H1 (cell line): Measurements from ENCODE around the gene AKR1B1. TPM values are rescaled to one million over a fixed set of nuclear protein-coding genes. Genes with fewer than 3 reads are reported as not detected.

ENCODE experiments used
- CTCF ChIA-PET: fragments of 300-600 bp; sonication (Branson Sonifier 250); formaldehyde crosslinking; loops from one replicate; lab custom pipeline; 2021; ENCODE audit not compliant: partially characterized antibody; lab: Charles Lee
- POLR2A ChIA-PET: fragments of 300-600 bp; sonication (Branson Sonifier 250); formaldehyde crosslinking; loops from one replicate; lab custom pipeline; 2021; ENCODE audit warnings: inconsistent platforms; ENCODE audit not compliant: partially characterized antibody; lab: Charles Lee
- DNase-seq, 2 experiments: peaks; one replicate each; pipeline versions ENCODE4 v3.0.0 to v3.0.0-alpha.2; 2010 to 2022; ENCODE audit warnings: low spot score in 2 of 2, low read depth in 1 of 2, mixed read lengths in 1 of 2
- FAIRE-seq: peaks from 2 replicates; lab custom pipeline; 2011; peaks lifted over from hg19 to GRCh38; lab: Jason Lieb, UNC
- H2AFZ ChIP-seq: 2 replicates; pipeline ENCODE4 v1.8.1; 2012; ENCODE audit warnings: low read length, inconsistent platforms
- H2AK5ac ChIP-seq: 2 replicates; pipeline ENCODE4 v1.6.1; 2013; ENCODE audit warnings: low read depth, low read length
- H2BK120ac ChIP-seq: replicated peaks from 2 replicates; pipeline ENCODE3; 2013; ENCODE audit warnings: low read depth, low read length, inconsistent platforms
- H2BK12ac ChIP-seq: 2 replicates; pipeline ENCODE4 v1.6.1; 2013; ENCODE audit warnings: low read depth, low read length
- H2BK15ac ChIP-seq: 2 replicates; pipeline ENCODE4 v1.6.1; 2013; ENCODE audit warnings: low read length
- H2BK20ac ChIP-seq: 2 replicates; pipeline ENCODE4 v1.6.1; 2013; ENCODE audit warnings: low read length
- H2BK5ac ChIP-seq: 2 replicates; pipeline ENCODE4 v1.6.1; 2013; ENCODE audit warnings: low read depth, low read length
- H3K14ac ChIP-seq: 2 replicates; pipeline ENCODE4 v1.6.1; 2013; ENCODE audit warnings: inconsistent platforms; ENCODE audit not compliant: insufficient read length
- H3K18ac ChIP-seq: 2 replicates; pipeline ENCODE4 v1.6.1; 2013; ENCODE audit warnings: low read length; ENCODE audit errors: extremely low read depth
- H3K23ac ChIP-seq: 2 replicates; pipeline ENCODE4 v1.6.1; 2013; ENCODE audit warnings: inconsistent platforms; ENCODE audit not compliant: insufficient read length
- H3K23me2 ChIP-seq: 2 replicates; pipeline ENCODE4 v1.6.1; 2013; ENCODE audit warnings: low read depth, low read length
- H3K27ac ChIP-seq: 2 replicates; pipeline ENCODE4 v1.6.1; 2011; ENCODE audit warnings: low read depth, low read length, inconsistent platforms
- H3K27me3 ChIP-seq, 4 experiments: replicated peaks in 1 of 4; 1 replicate in 1 of 4; 2 replicates in 3 of 4; pipeline versions ENCODE4 v1.6.1 to v1.8.1; 2011 to 2013; ENCODE audit warnings: low read length in 3 of 4, mild to moderate bottlenecking in 3 of 4, inconsistent platforms in 2 of 4, mixed read lengths in 2 of 4, moderate library complexity in 1 of 4; ENCODE audit not compliant: control insufficient read depth in 3 of 4, insufficient read depth in 3 of 4; ENCODE audit errors: extremely low read depth in 1 of 4
- H3K36me3 ChIP-seq, 4 experiments: 2 replicates each; pipeline versions ENCODE4 v1.6.1 to v1.8.1; 2011 to 2013; ENCODE audit warnings: mild to moderate bottlenecking in 4 of 4, low read length in 3 of 4, moderate library complexity in 2 of 4, control low read depth in 1 of 4, inconsistent platforms in 1 of 4; ENCODE audit not compliant: insufficient read depth in 4 of 4, control insufficient read depth in 2 of 4
- H3K4ac ChIP-seq: replicated peaks from 2 replicates; pipeline ENCODE3; 2013; ENCODE audit warnings: low read length, low read depth, mixed read lengths, inconsistent platforms; ENCODE audit not compliant: insufficient read length
- H3K4me1 ChIP-seq, 4 experiments: replicated peaks in 1 of 4; 1 replicate in 1 of 4; 2 replicates in 3 of 4; pipeline versions ENCODE4 v1.6.1 to v1.8.1; 2011 to 2013; ENCODE audit warnings: low read length in 3 of 4, inconsistent platforms in 2 of 4, mixed read lengths in 1 of 4; ENCODE audit not compliant: insufficient read depth in 4 of 4, control insufficient read depth in 3 of 4
- H3K4me2 ChIP-seq, 2 experiments: 2 replicates each; pipeline versions ENCODE4 v1.6.1 to v1.8.1; 2011 to 2013; ENCODE audit warnings: low read depth in 2 of 2, low read length in 2 of 2, control low read depth in 1 of 2, inconsistent platforms in 1 of 2, mild to moderate bottlenecking in 1 of 2; ENCODE audit not compliant: insufficient read depth in 1 of 2
- H3K4me3 ChIP-seq, 4 experiments: fragments of 200-600, 300-600 bp in 1 of 4; sonication (generic), shearing (Covaris generic), sonication (Bioruptor Twin) in 1 of 4; 2 replicates each; pipeline versions ENCODE4 v1.5.1 to v1.8.1; 2011 to 2016; ENCODE audit warnings: low read length in 4 of 4, low read depth in 3 of 4, control low read depth in 2 of 4, inconsistent platforms in 2 of 4, mild to moderate bottlenecking in 2 of 4, mixed read lengths in 1 of 4, moderate library complexity in 1 of 4; ENCODE audit not compliant: insufficient read depth in 2 of 4; ENCODE audit errors: extremely low read depth in 1 of 4
- H3K56ac ChIP-seq: replicated peaks from 2 replicates; pipeline ENCODE3; 2013; ENCODE audit warnings: low read depth, mild to moderate bottlenecking, mixed read lengths, low read length, inconsistent platforms; ENCODE audit not compliant: insufficient read length
- H3K79me1 ChIP-seq: 2 replicates; pipeline ENCODE4 v1.6.1; 2013; ENCODE audit warnings: low read depth, low read length, control low read depth
- H3K79me2 ChIP-seq, 2 experiments: 2 replicates each; pipeline versions ENCODE4 v1.6.1 to v1.8.1; 2012 to 2013; ENCODE audit warnings: low read length in 2 of 2, mild to moderate bottlenecking in 2 of 2, inconsistent platforms in 1 of 2; ENCODE audit not compliant: insufficient read depth in 2 of 2, control insufficient read depth in 1 of 2
- H3K9ac ChIP-seq, 4 experiments: replicated peaks in 1 of 4; 1 replicate in 1 of 4; 2 replicates in 3 of 4; pipeline versions ENCODE4 v1.6.1 to v1.8.1; 2011 to 2013; ENCODE audit warnings: low read depth in 3 of 4, low read length in 3 of 4, control low read depth in 2 of 4, mild to moderate bottlenecking in 2 of 4, moderate library complexity in 2 of 4, inconsistent platforms in 1 of 4; ENCODE audit errors: extremely low read depth in 1 of 4
- H3K9me3 ChIP-seq, 2 experiments: 2 replicates each; pipeline versions ENCODE4 v1.6.1 to v1.8.1; 2012 to 2013; ENCODE audit warnings: mild to moderate bottlenecking in 2 of 2, moderate library complexity in 2 of 2, control low read depth in 1 of 2, inconsistent platforms in 1 of 2, low read depth in 1 of 2, low read length in 1 of 2, mixed read lengths in 1 of 2; ENCODE audit not compliant: insufficient read depth in 2 of 2
- H4K20me1 ChIP-seq, 2 experiments: replicated peaks in 1 of 2; 2 replicates each; pipeline versions ENCODE3 to v1.8.1; 2011 to 2013; ENCODE audit warnings: inconsistent platforms in 2 of 2, low read length in 2 of 2, mild to moderate bottlenecking in 1 of 2; ENCODE audit not compliant: insufficient read depth in 2 of 2, control insufficient read depth in 1 of 2
- H4K5ac ChIP-seq: 2 replicates; pipeline ENCODE4 v1.6.1; 2013; ENCODE audit warnings: low read length, low read depth, mixed read lengths, inconsistent platforms; ENCODE audit not compliant: insufficient read length
- H4K8ac ChIP-seq: 2 replicates; pipeline ENCODE4 v1.8.0; 2013; ENCODE audit warnings: mild to moderate bottlenecking, moderate library complexity, low read length, inconsistent platforms; ENCODE audit not compliant: insufficient read depth; ENCODE audit errors: extremely low read depth
- H4K91ac ChIP-seq: replicated peaks from 2 replicates; pipeline ENCODE3; 2013; ENCODE audit warnings: low read length, mixed read lengths, inconsistent platforms; ENCODE audit not compliant: insufficient read length
- JUND ChIP-seq: IDR thresholded peaks from 2 replicates; pipeline ENCODE4 v1.6.1; 2011; ENCODE audit warnings: mild to moderate bottlenecking, improper control_type of control experiment, low read length
- POLR2A ChIP-seq, 2 experiments: IDR thresholded peaks; 1 replicate in 1 of 2; 2 replicates in 1 of 2; pipeline ENCODE4 v1.6.1; 2011; ENCODE audit warnings: low read depth in 2 of 2, low read length in 2 of 2, mild to moderate bottlenecking in 2 of 2; ENCODE audit errors: control extremely low read depth in 1 of 2
- RAD21 ChIP-seq, 2 experiments: IDR thresholded peaks in 1 of 2; conservative IDR thresholded peaks in 1 of 2; 2 replicates each; pipeline ENCODE4 v1.6.1; 2011; ENCODE audit warnings: low read depth in 2 of 2, low read length in 2 of 2, improper control_type of control experiment in 1 of 2, inconsistent platforms in 1 of 2, mild to moderate bottlenecking in 1 of 2, moderate library complexity in 1 of 2
- RBBP5 ChIP-seq: IDR thresholded peaks from 2 replicates; pipeline ENCODE4 v1.7.1; 2012; ENCODE audit warnings: low read depth, mild to moderate bottlenecking, inconsistent platforms, low read length, moderate library complexity, borderline replicate concordance
- WGBS, 2 experiments: shearing (Covaris generic) in 1 of 2; methylation state at CpG; one replicate each; pipeline versions ENCODE4 v1.1.6 to v1.1.7; 2013 to 2015; ENCODE audit warnings: low lambda C conversion rate in 2 of 2, mixed read lengths in 2 of 2, inconsistent platforms in 1 of 2, low coverage in 1 of 2, missing lambda C conversion rate in 1 of 2; ENCODE audit not compliant: insufficient replicate concordance in 2 of 2, insufficient coverage in 1 of 2, insufficient read length in 1 of 2; ENCODE audit errors: extremely low coverage in 1 of 2, missing lambda C conversion rate in 1 of 2; 5-methylcytosine and 5-hydroxymethylcytosine counted together
- polyA plus RNA-seq, 7 experiments: library from polyadenylated mRNA; depleted of rRNA in 3 of 7; stranded (reverse) in 5 of 7; unstranded in 2 of 7; fragments of >200 nt in 5 of 7; fragments of 200-250 nt in 2 of 7; gene quantifications; 1 replicate in 5 of 7; 2 replicates in 1 of 7; 4 replicates in 1 of 7; pipeline versions ENCODE4 v1.2.1 to v1.2.3, GENCODE V29; 2011 to 2013; ENCODE audit warnings: missing spikeins in 2 of 7, mixed read lengths in 2 of 7
- total RNA-seq: library from RNA; stranded (reverse); fragmentation: NEBNext Ultra II Directional; extraction: Animal tissue kit (Norgen Biotek cat#: 25700); gene quantifications from 2 replicates; pipeline ENCODE4 v1.2.1, GENCODE V29; 2021

The AKR1B1 gene
- total and polyA plus RNA-seq, 2 of the 8 experiments (the other 6 are each of a cell fraction or from before 2014, with no cell fraction given), result 195 to 273 TPM

GRCh38 chr7:134480730-134481129, 21.8 kb upstream of the AKR1B1 start:
- DNase-seq, result no peak

More at GRCh38 chr7:134480730-134481129, 21.8 kb upstream of the AKR1B1 start:
- no peaks in the 10 kb centered on the region for H3K79me1 ChIP-seq
- peak; percentile 36 for FAIRE-seq
- H2BK20ac ChIP-seq, result no peak overlapping the region
- ChIA-PET POLR2A (interaction anchor here (1.1 to 1.6 kb wide), 3 partner anchors 10 to 23 kb away, joined by 3 to 4 read pairs (median 4); no protein-coding TSS in a partner anchor), CTCF (interaction anchor here (0.6 to 4.6 kb wide), 13 partner anchors 10 to 268 kb away, joined by 3 to 24 read pairs (median 5); partner anchors contain the start of gene AKR1B1)
- no peaks in the 10 kb centered on the region for H3K27me3 ChIP-seq
- no peaks in the 10 kb centered on the region for H3K9me3 ChIP-seq
- H4K91ac ChIP-seq, result no peak overlapping the region
- no peak overlapping the region for H3K14ac ChIP-seq
- H3K23me2 ChIP-seq, result no peaks in the 10 kb centered on the region
- no peak overlapping the region for H3K23ac ChIP-seq
- no peak overlapping the region for H4K5ac ChIP-seq
- H3K4me2 ChIP-seq, result peak overlapping the region in 1 of 2 experiments; percentile 22; a peak in 1 of 4 replicates
- no peak overlapping the region for H3K27ac ChIP-seq
- no peak overlapping the region for H3K4ac ChIP-seq
- H4K8ac ChIP-seq, result no peak overlapping the region
- no peak overlapping the region for H2BK15ac ChIP-seq
- H3K9ac ChIP-seq, result no peak overlapping the region
- H2BK12ac ChIP-seq, result no peak overlapping the region
- H3K79me2 ChIP-seq, result no peaks in the 10 kb centered on the region
- H2AFZ ChIP-seq, result no peak overlapping the region
- 48% methylated on average over 2 of the region's 2 CpGs; no CpG with 5 or more reads in 1 of the 2 experiments for WGBS, 2 experiments
- H3K4me3 ChIP-seq, result no peak overlapping the region
- H2AK5ac ChIP-seq, result no peak overlapping the region
- no peak overlapping the region for H2BK5ac ChIP-seq
- H3K18ac ChIP-seq, result no peak overlapping the region
- no peaks in the 10 kb centered on the region for H3K4me1 ChIP-seq
- H2BK120ac ChIP-seq, result no peak overlapping the region
- H3K36me3 ChIP-seq, result no peaks in the 10 kb centered on the region
- H4K20me1 ChIP-seq, result no peaks in the 10 kb centered on the region
- H3K56ac ChIP-seq, result no peak overlapping the region
- TF ChIP-seq JUND, result peak; percentile 84
- TF ChIP-seq RAD21 (IDR thresholded peaks at IDR 0.05 in 1 of 2, conservative IDR thresholded peaks at IDR 0.05 in 1 of 2; ENCODE audit: low read depth in 2 of 2, low read length in 2 of 2), result no peak
- TF ChIP-seq RBBP5, result no peak
- TF ChIP-seq POLR2A (IDR thresholded peaks at IDR 0.05; ENCODE audit: control extremely low read depth in 1 of 2, low read depth in 2 of 2, low read length in 2 of 2), result no peak
